B cell (primary cell): ENCODE results near the gene GRIPAP1. TPM values are rescaled to one million over a fixed set of nuclear protein-coding genes. Genes with fewer than 3 reads are reported as not detected.

ENCODE experiments used
- ATAC-seq: fragments of 200-7000 bp; cut with Tn5 transposase; one replicate; pipeline ENCODE4 v1.10.0; 2021; ENCODE audit warnings: low read depth, mild to moderate bottlenecking, moderate number of reproducible peaks, moderate library complexity
- CTCF ChIA-PET: fragments of 350-600 bp; sonication (Branson Sonifier 250); formaldehyde crosslinking; loops from one replicate; lab custom pipeline; 2021; ENCODE audit warnings: antibody characterized with exemption, inconsistent platforms; lab: Charles Lee
- POLR2A ChIA-PET: fragments of 350-600 bp; sonication (Branson Sonifier 250); formaldehyde crosslinking; loops from one replicate; lab custom pipeline; 2021; ENCODE audit warnings: antibody characterized with exemption; lab: Charles Lee
- DNase-seq: peaks from one replicate; pipeline ENCODE4 v3.0.0; 2013
- H2AFZ ChIP-seq: 2 replicates; pipeline ENCODE4 v1.6.1; 2012; ENCODE audit warnings: mild to moderate bottlenecking, low read depth, low read length; ENCODE audit not compliant: insufficient read depth, poor library complexity, severe bottlenecking
- H3K27ac ChIP-seq, 2 donors: 1 replicate in 1 of 2; 2 replicates in 1 of 2; pipeline ENCODE4 v1.5.1; 2012 to 2013; ENCODE audit warnings: low read length in 2 of 2, mild to moderate bottlenecking in 2 of 2, moderate library complexity in 1 of 2
- H3K27me3 ChIP-seq, 4 experiments: fragments of 200-600 bp in 1 of 4; sonication (generic) in 1 of 4; replicated peaks in 1 of 4; 1 replicate in 2 of 4; 2 replicates in 2 of 4; pipeline versions ENCODE4 v1.6.1 to v1.7.0; 2013 to 2016; ENCODE audit warnings: low read length in 3 of 4, mild to moderate bottlenecking in 2 of 4, mixed read lengths in 1 of 4, moderate library complexity in 1 of 4; ENCODE audit not compliant: insufficient read depth in 4 of 4, control insufficient read depth in 3 of 4; ENCODE audit errors: control extremely low read depth in 1 of 4
- H3K36me3 ChIP-seq, 2 experiments: replicated peaks in 1 of 2; 1 replicate in 1 of 2; 2 replicates in 1 of 2; pipeline versions ENCODE4 v1.6.1 to v1.7.1; 2013; ENCODE audit warnings: low read length in 1 of 2; ENCODE audit not compliant: insufficient read depth in 2 of 2, control insufficient read depth in 1 of 2; ENCODE audit errors: control extremely low read depth in 1 of 2, extremely low read depth in 1 of 2
- H3K4me1 ChIP-seq, 2 donors: fragments of 200-600 bp in 1 of 2; sonication (generic) in 1 of 2; 1 replicate in 1 of 2; 2 replicates in 1 of 2; pipeline versions ENCODE4 v1.5.1 to v1.6.1; 2013 to 2017; ENCODE audit warnings: low read length in 2 of 2; ENCODE audit not compliant: control insufficient read depth in 2 of 2, insufficient read depth in 2 of 2
- H3K4me2 ChIP-seq: replicated peaks from 2 replicates; pipeline ENCODE3; 2012; ENCODE audit warnings: mild to moderate bottlenecking, low read depth, low read length; ENCODE audit not compliant: poor library complexity, severe bottlenecking
- H3K4me3 ChIP-seq, 5 experiments: fragments of 200-600 bp in 1 of 5; sonication (generic) in 1 of 5; 1 replicate in 3 of 5; 2 replicates in 2 of 5; pipeline versions ENCODE4 v1.5.1 to v1.7.0; 2011 to 2016; ENCODE audit warnings: low read length in 4 of 5, mild to moderate bottlenecking in 4 of 5, low read depth in 2 of 5, control low read depth in 1 of 5, moderate library complexity in 1 of 5; ENCODE audit not compliant: insufficient read depth in 1 of 5; ENCODE audit errors: control extremely low read depth in 1 of 5, extremely low read depth in 1 of 5
- H3K79me2 ChIP-seq: fragments of 200-600 bp; sonication (generic); one replicate; pipeline ENCODE4 v1.6.0; 2016; ENCODE audit warnings: low read length; ENCODE audit not compliant: control insufficient read depth, insufficient read depth
- H3K9ac ChIP-seq: fragments of 200-600 bp; sonication (generic); 2 replicates; pipeline ENCODE4 v1.6.1; 2017; ENCODE audit warnings: mild to moderate bottlenecking, low read length, moderate library complexity
- H3K9me3 ChIP-seq, 3 donors: one replicate each; pipeline versions ENCODE4 v1.6.1 to v1.7.1; 2013; ENCODE audit warnings: low read length in 2 of 3; ENCODE audit not compliant: control insufficient read depth in 2 of 3, insufficient read depth in 1 of 3; ENCODE audit errors: control extremely low read depth in 1 of 3
- H4K20me1 ChIP-seq: 2 replicates; pipeline ENCODE4 v1.6.0; 2012; ENCODE audit warnings: mild to moderate bottlenecking, low read length; ENCODE audit not compliant: insufficient read depth, control insufficient read depth, poor library complexity, severe bottlenecking
- H3K27ac Mint-ChIP-seq: one replicate; pipeline ENCODE4 v1.8.0; 2021; ENCODE audit warnings: mixed read lengths
- H3K27me3 Mint-ChIP-seq: one replicate; pipeline ENCODE4 v1.8.0; 2021; ENCODE audit warnings: mixed read lengths
- H3K4me1 Mint-ChIP-seq: one replicate; pipeline ENCODE4 v1.8.0; 2021; ENCODE audit warnings: mixed read lengths
- H3K4me3 Mint-ChIP-seq: one replicate; pipeline ENCODE4 v1.8.0; 2021; ENCODE audit warnings: mixed read lengths
- H3K9me3 Mint-ChIP-seq: one replicate; pipeline ENCODE4 v1.8.0; 2022; ENCODE audit warnings: mixed read lengths; ENCODE audit not compliant: insufficient read depth
- CTCF ChIP-seq: fragments of 200-600 bp; IDR thresholded peaks from one replicate; pipeline ENCODE4 v1.8.0; 2022; ENCODE audit warnings: antibody characterized with exemption, mild to moderate bottlenecking
- EZH2 ChIP-seq: IDR thresholded peaks from 2 replicates; pipeline ENCODE4 v1.6.1; 2012; ENCODE audit warnings: borderline replicate concordance, low read depth, mild to moderate bottlenecking, moderate library complexity, low read length; ENCODE audit not compliant: insufficient read depth, poor library complexity, severe bottlenecking
- WGBS: methylation state at CpG from one replicate; pipeline ENCODE4 v1.1.5; 2013; ENCODE audit warnings: missing lambda C conversion rate; ENCODE audit not compliant: insufficient coverage; 5-methylcytosine and 5-hydroxymethylcytosine counted together
- intact Hi-C: fragments of 100-400 bp; cut with micrococcal nuclease; formaldehyde crosslinking; loops from one replicate; pipeline ENCODE4 v1.10.0; 2022
- polyA plus RNA-seq: library from polyadenylated mRNA; depleted of rRNA; stranded (reverse); fragments of >200 nt; gene quantifications from 2 replicates; pipeline ENCODE4 v1.2.3, GENCODE V29; 2012
- total RNA-seq, 2 donors: library from RNA; stranded (reverse); fragments of 120-200 nt in 1 of 2; gene quantifications; 1 replicate in 1 of 2; 2 replicates in 1 of 2; pipeline versions ENCODE4 v1.2.3 to v1.2.4, GENCODE V29; 2013 to 2022

Gene GRIPAP1
- total and polyA plus RNA-seq, 2 donors (not counting 1 experiment from before 2014, with no cell fraction given): 70.7 to 143 TPM

DNA sequence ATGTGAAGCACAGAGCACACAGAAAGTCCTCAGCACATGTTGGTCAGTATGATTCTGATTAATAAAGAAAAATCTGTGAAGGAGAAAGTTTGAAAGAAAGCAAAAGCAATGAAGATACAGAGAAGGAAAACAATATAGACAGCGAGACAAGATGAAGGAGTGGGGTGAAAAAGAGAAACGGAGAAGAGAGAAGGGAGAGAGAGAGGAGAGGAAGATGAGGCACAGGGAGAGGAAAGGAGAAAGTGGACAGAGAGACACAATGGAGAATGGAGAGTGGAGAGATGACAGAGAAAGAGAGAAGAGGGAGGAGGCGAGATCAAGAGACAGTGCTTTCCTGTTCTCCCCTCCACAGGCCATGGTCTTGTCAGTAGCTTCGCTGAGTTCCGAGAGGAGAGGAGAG lies 26.5 kb downstream of the GRIPAP1 start:
- Histone ChIP-seq H3K4me2 (no peak overlapping the region), H3K79me2 (no peaks in the 10 kb centered on the region), H3K4me3 (no peak overlapping the region), H3K9me3 (no peaks in the 10 kb centered on the region), H2AFZ (no peak overlapping the region), H3K27me3 (no peaks in the 10 kb centered on the region), H3K36me3 (peaks cover 0 to 20% of the 10 kb centered on the region in 2 experiments), H3K9ac (no peak overlapping the region), H3K27ac (no peak overlapping the region), H3K4me1 (peaks cover 12 to 14% of the 10 kb centered on the region in 2 donors), H4K20me1 (no peaks in the 10 kb centered on the region)
- 95% methylated on average over 2 of the region's 5 CpGs for WGBS
- no peak overlapping the region for H3K4me3 Mint-ChIP-seq
- peaks cover 15% of the 10 kb centered on the region for H3K4me1 Mint-ChIP-seq
- no peaks in the 10 kb centered on the region for H3K27me3 Mint-ChIP-seq
- CTCF ChIA-PET: interaction anchor here (1.0 kb wide), 1 partner anchor 68 kb away, joined by 3 read pairs; the partner anchor contains the start of gene TFE3
- POLR2A ChIA-PET: no interaction called here
- no peak overlapping the region for H3K27ac Mint-ChIP-seq
- intact Hi-C loops: no loop called here
- H3K9me3 Mint-ChIP-seq: no peaks in the 10 kb centered on the region
- ATAC-seq: no peak
- no peak for TF ChIP-seq EZH2
- TF ChIP-seq CTCF: no peak
- DNase-seq: no peak

DNA sequence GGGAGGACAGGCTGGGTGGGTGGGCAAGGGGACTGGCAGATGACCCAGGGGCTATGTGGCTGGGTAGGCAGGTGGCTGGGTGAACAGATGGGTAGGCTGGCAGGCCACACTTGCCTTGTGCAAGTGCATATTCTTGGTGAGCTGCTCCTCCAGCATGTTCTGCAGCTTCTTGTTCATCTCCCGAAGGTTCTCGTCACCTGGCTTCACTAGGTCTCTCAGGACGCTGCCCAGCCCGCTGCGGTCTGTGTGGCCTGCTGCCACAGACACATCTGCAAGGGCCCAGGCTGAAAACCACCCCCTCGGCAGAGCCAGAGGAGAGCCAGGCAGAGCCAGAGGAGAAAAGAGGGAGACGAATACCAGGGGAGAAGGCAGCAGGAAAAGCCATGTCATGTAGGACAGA lies 27.0 kb downstream of the GRIPAP1 start:
- Histone ChIP-seq H4K20me1 (no peaks in the 10 kb centered on the region), H3K9me3 (no peaks in the 10 kb centered on the region), H3K36me3 (peaks cover 0 to 20% of the 10 kb centered on the region in 2 experiments), H3K27ac (no peak overlapping the region), H3K4me1 (peaks cover 12 to 14% of the 10 kb centered on the region in 2 donors), H3K4me3 (no peak overlapping the region), H3K4me2 (no peak overlapping the region), H3K9ac (no peak overlapping the region), H3K79me2 (no peaks in the 10 kb centered on the region), H3K27me3 (no peaks in the 10 kb centered on the region), H2AFZ (no peak overlapping the region)
- intact Hi-C loops: no loop called here
- TF ChIP-seq EZH2 (no peak), CTCF (no peak)
- DNase-seq (no peak), ATAC-seq (no peak)
- no peak overlapping the region for H3K4me3 Mint-ChIP-seq
- peaks cover 15% of the 10 kb centered on the region for H3K4me1 Mint-ChIP-seq
- ChIA-PET POLR2A (no interaction called here), CTCF (no interaction called here)
- 98% methylated on average over 7 of the region's 7 CpGs for whole genome bisulfite sequencing
- H3K9me3 Mint-ChIP-seq: no peaks in the 10 kb centered on the region
- H3K27me3 Mint-ChIP-seq: no peaks in the 10 kb centered on the region
- no peak overlapping the region for H3K27ac Mint-ChIP-seq
